Upper lobe of left lung (tissue), 6 donors: ENCODE measurements around the gene CBL. TPM values are rescaled to one million over a fixed set of nuclear protein-coding genes. Genes with fewer than 3 reads are reported as not detected.

Source experiments
- ATAC-seq, 2 donors: fragments of 200-7000 bp; cut with Tn5 transposase; one replicate each; pipeline ENCODE4 v1.9.1; 2022; ENCODE audit warnings: mild to moderate bottlenecking in 2 of 2, moderate library complexity in 2 of 2; ENCODE audit not compliant: low FRiP score in 2 of 2
- DNase-seq, 2 donors: peaks; one replicate each; pipeline ENCODE4 v3.0.0-alpha.2; 2019 to 2020
- H3K27ac ChIP-seq, 4 donors: fragments of 200-600 bp; sonication (generic); one replicate each; pipeline ENCODE4 v1.5.1; 2016 to 2019
- H3K27me3 ChIP-seq, 4 donors: fragments of 200-600 bp; sonication (generic); one replicate each; pipeline ENCODE4 v1.5.1; 2017 to 2019
- H3K36me3 ChIP-seq, 4 donors: fragments of 200-600 bp; sonication (generic); one replicate each; pipeline ENCODE4 v1.5.1; 2016 to 2019
- H3K4me1 ChIP-seq, 4 donors: fragments of 200-600 bp; sonication (generic); one replicate each; pipeline ENCODE4 v1.5.1; 2018 to 2019
- H3K4me3 ChIP-seq, 4 donors: fragments of 200-600 bp; sonication (generic); one replicate each; pipeline ENCODE4 v1.5.1; 2017 to 2019; ENCODE audit warnings: mild to moderate bottlenecking in 2 of 4, moderate library complexity in 1 of 4
- H3K9me3 ChIP-seq, 4 donors: fragments of 200-600 bp; sonication (generic); one replicate each; pipeline ENCODE4 v1.5.1; 2018 to 2019
- CTCF ChIP-seq, 6 experiments: fragments of 450-650 bp in 4 of 6; fragments of 200-600 bp in 2 of 6; sonication (generic) in 2 of 6; IDR thresholded peaks; one replicate each; pipeline ENCODE4 v1.5.1; 2016 to 2019; ENCODE audit warnings: antibody characterized with exemption in 6 of 6
- EP300 ChIP-seq, 4 donors: sonication (generic); formaldehyde crosslinking; IDR thresholded peaks; one replicate each; pipeline ENCODE4 v1.5.1; 2017; ENCODE audit warnings: antibody characterized with exemption in 4 of 4, control low read depth in 2 of 4
- POLR2A ChIP-seq, 4 donors: fragments of 450-650 bp; IDR thresholded peaks; one replicate each; pipeline ENCODE4 v1.5.1; 2016 to 2017; ENCODE audit warnings: antibody characterized with exemption in 4 of 4, mild to moderate bottlenecking in 2 of 4
- POLR2AphosphoS5 ChIP-seq, 2 donors: sonication (generic); formaldehyde crosslinking; IDR thresholded peaks; one replicate each; pipeline ENCODE4 v1.5.1; 2017; ENCODE audit warnings: antibody characterized with exemption in 2 of 2
- WGBS, 2 donors: methylation state at CpG; one replicate each; pipeline ENCODE4 v1.1.5; 2017 to 2018; 5-methylcytosine and 5-hydroxymethylcytosine counted together
- total RNA-seq, 6 donors: library from RNA; depleted of rRNA in 4 of 6; stranded (reverse); fragments of >200 nt in 4 of 6; gene quantifications; one replicate each; pipeline versions ENCODE4 v1.1.0 to v1.2.1, GENCODE V29; 2016 to 2021
- donor health status: DM: no; HTN: no; CAD: no; lungs with moderate emphysema.
- donor health status: DM: no; HTN: yes; CAD: no; lungs with severe emphysema.

CBL gene
- total RNA-seq, 6 donors from 2014 or later: 15.4 to 32.2 (median 18.9) TPM

GRCh38 chr11:119338318-119338890, 132.3 kb downstream of the CBL start:
- DNase-seq: peak in 1 of 2 donors; percentile 77
- peak overlapping the region; percentile 91 to 96 (median 92) for H3K27ac ChIP-seq

GRCh38 chr11:119338965-119339588, 132.9 kb downstream of the CBL start:
- peaks cover 49 to 64% (median 57%) of the 10 kb centered on the region in 4 donors for H3K4me1 ChIP-seq
- WGBS, 2 donors: 14 to 56% methylated on average over 1 to 11 of the region's 11 CpGs
- DNase-seq (no peak), ATAC-seq (no peak)
- H3K27ac ChIP-seq: peak overlapping the region; percentile 91 to 96 (median 92)
- peaks cover 0 to 6% (median 1%) of the 10 kb centered on the region in 4 donors for H3K36me3 ChIP-seq
- H3K4me3 ChIP-seq: peak overlapping the region; percentile 45 to 65 (median 60)
- H3K9me3 ChIP-seq: no peaks in the 10 kb centered on the region
- H3K27me3 ChIP-seq: peaks cover 0 to 17% (median 8%) of the 10 kb centered on the region in 4 donors
- TF ChIP-seq POLR2AphosphoS5 (IDR thresholded peaks at IDR 0.05): no peak
- TF ChIP-seq EP300 (IDR thresholded peaks at IDR 0.05): no peak
- TF ChIP-seq POLR2A (IDR thresholded peaks at IDR 0.05): no peak
- no peak for TF ChIP-seq CTCF (IDR thresholded peaks at IDR 0.05)

More at GRCh38 chr11:119338318-119338890, 132.3 kb downstream of the CBL start:
- H3K27me3 ChIP-seq: peaks cover 0 to 17% (median 8%) of the 10 kb centered on the region in 4 donors
- H3K4me3 ChIP-seq: peak overlapping the region in 3 of 4 donors; percentile 8 to 65 (median 45)
- 15 to 17% methylated on average over 14 to 17 of the region's 17 CpGs for WGBS, 2 donors
- peak; percentile 56 to 60 for ATAC-seq
- peaks cover 0 to 6% (median 1%) of the 10 kb centered on the region in 4 donors for H3K36me3 ChIP-seq
- peak; percentile 67 to 79 (median 74) for TF ChIP-seq CTCF (IDR thresholded peaks at IDR 0.05)
- no peak for TF ChIP-seq EP300 (IDR thresholded peaks at IDR 0.05)
- H3K9me3 ChIP-seq: no peaks in the 10 kb centered on the region
- H3K4me1 ChIP-seq: peaks cover 49 to 70% (median 58%) of the 10 kb centered on the region in 4 donors

- ATAC-seq: peak; percentile 34 to 84
- Histone ChIP-seq H3K27ac (peak overlapping the region; percentile 91 to 96 (median 92)), H3K4me1 (peaks cover 48 to 64% (median 57%) of the 10 kb centered on the region in 4 donors), H3K9me3 (no peaks in the 10 kb centered on the region), H3K4me3 (peak overlapping the region; percentile 45 to 65 (median 60)), H3K27me3 (peaks cover 0 to 17% (median 8%) of the 10 kb centered on the region in 4 donors), H3K36me3 (peaks cover 0 to 6% (median 1%) of the 10 kb centered on the region in 4 donors)
- DNase-seq: peak; percentile 70 to 95
- WGBS, 2 donors: 13 to 14% methylated on average over 3 to 23 of the region's 86 CpGs
- peak; percentile 88 to 94 (median 94) for TF ChIP-seq CTCF (IDR thresholded peaks at IDR 0.05)
- peak in 1 of 2 donors; percentile 33 for TF ChIP-seq POLR2AphosphoS5 (IDR thresholded peaks at IDR 0.05)
- no peak for TF ChIP-seq EP300 (IDR thresholded peaks at IDR 0.05)
- TF ChIP-seq POLR2A (IDR thresholded peaks at IDR 0.05): peak in 1 of 4 donors; percentile 16
Observed at GRCh38 chr11:119339589-119340334, 133.6 kb downstream of the CBL start.

- 6 to 15% methylated on average over 12 to 35 of the region's 53 CpGs for WGBS, 2 donors
Observed at GRCh38 chr11:119340335-119341221, 134.4 kb downstream of the CBL start, which contains the start of gene C1QTNF5. Gene C1QTNF5, minus strand, starts transcription at chr11:119340883. Its CDS starts 486 bp downstream, at chr11:119340397.

More at GRCh38 chr11:119340335-119341221, 134.4 kb downstream of the CBL start, which contains the start of gene C1QTNF5:
- H3K27ac ChIP-seq: peak within 1 kb of the TSS; percentile 91 to 96 (median 92)
- DNase-seq (peak; percentile 76 to 87), ATAC-seq (peak in 1 of 2 donors; percentile 78)
- H3K36me3 ChIP-seq: peaks cover 0 to 6% (median 1%) of the 10 kb centered on the region in 4 donors
- peak within 1 kb of the TSS; percentile 45 to 65 (median 60) for H3K4me3 ChIP-seq
- H3K9me3 ChIP-seq: no peaks in the 10 kb centered on the region
- peaks cover 0 to 17% (median 8%) of the 10 kb centered on the region in 4 donors for H3K27me3 ChIP-seq
- H3K4me1 ChIP-seq: peaks cover 40 to 56% (median 49%) of the 10 kb centered on the region in 4 donors
- TF ChIP-seq POLR2A (IDR thresholded peaks at IDR 0.05) (no peak), POLR2AphosphoS5 (IDR thresholded peaks at IDR 0.05) (peak in 1 of 2 donors; percentile 41)
